Endothelial cell (in vitro differentiated cells): ENCODE data around the gene EPHA2. TPM values are rescaled to one million over a fixed set of nuclear protein-coding genes. Genes with fewer than 3 reads are reported as not detected.

Source experiments
- DNase-seq: peaks from one replicate; pipeline ENCODE4 v3.0.0; 2021; ENCODE audit warnings: low spot score
- H3K27ac Mint-ChIP-seq: one replicate; pipeline ENCODE4 v1.8.0; 2021; ENCODE audit warnings: mixed read lengths, inconsistent platforms; ENCODE audit not compliant: unreplicated experiment
- H3K27me3 Mint-ChIP-seq: one replicate; pipeline ENCODE4 v1.8.0; 2021; ENCODE audit warnings: mild to moderate bottlenecking, moderate library complexity, mixed read lengths, inconsistent platforms; ENCODE audit not compliant: unreplicated experiment
- H3K36me3 Mint-ChIP-seq: one replicate; pipeline ENCODE4 v1.8.0; 2021; ENCODE audit warnings: mild to moderate bottlenecking, low read depth, mixed read lengths, inconsistent platforms; ENCODE audit not compliant: unreplicated experiment
- H3K4me1 Mint-ChIP-seq: one replicate; pipeline ENCODE4 v1.8.0; 2021; ENCODE audit warnings: mild to moderate bottlenecking, mixed read lengths, inconsistent platforms; ENCODE audit not compliant: unreplicated experiment
- H3K4me3 Mint-ChIP-seq: one replicate; pipeline ENCODE4 v1.8.0; 2021; ENCODE audit warnings: mild to moderate bottlenecking, mixed read lengths, inconsistent platforms; ENCODE audit not compliant: unreplicated experiment
- H3K9me3 Mint-ChIP-seq: one replicate; pipeline ENCODE4 v1.8.0; 2021; ENCODE audit warnings: mixed read lengths, inconsistent platforms; ENCODE audit not compliant: unreplicated experiment
- CTCF ChIP-seq: fragments of 200-600 bp; sonication (generic); IDR thresholded peaks from one replicate; pipeline ENCODE4 v1.5.0; 2021; ENCODE audit warnings: antibody characterized with exemption; ENCODE audit not compliant: unreplicated experiment
- total RNA-seq: library from RNA; stranded (reverse); fragmentation: NEBNext Ultra II Directional; extraction: Animal tissue kit (Norgen Biotek cat#: 25700); gene quantifications from one replicate; pipeline ENCODE4 v1.2.1, GENCODE V29; 2021; ENCODE audit not compliant: unreplicated experiment

The EPHA2 gene
- total RNA-seq, 1 donor from 2014 or later = 109 TPM

- no peak overlapping the region for H3K4me3 Mint-ChIP-seq
- H3K27ac Mint-ChIP-seq = no peak overlapping the region
These were observed 40.3 kb downstream of the EPHA2 start for GRCh38 chr1:16115468-16115983.

DNA sequence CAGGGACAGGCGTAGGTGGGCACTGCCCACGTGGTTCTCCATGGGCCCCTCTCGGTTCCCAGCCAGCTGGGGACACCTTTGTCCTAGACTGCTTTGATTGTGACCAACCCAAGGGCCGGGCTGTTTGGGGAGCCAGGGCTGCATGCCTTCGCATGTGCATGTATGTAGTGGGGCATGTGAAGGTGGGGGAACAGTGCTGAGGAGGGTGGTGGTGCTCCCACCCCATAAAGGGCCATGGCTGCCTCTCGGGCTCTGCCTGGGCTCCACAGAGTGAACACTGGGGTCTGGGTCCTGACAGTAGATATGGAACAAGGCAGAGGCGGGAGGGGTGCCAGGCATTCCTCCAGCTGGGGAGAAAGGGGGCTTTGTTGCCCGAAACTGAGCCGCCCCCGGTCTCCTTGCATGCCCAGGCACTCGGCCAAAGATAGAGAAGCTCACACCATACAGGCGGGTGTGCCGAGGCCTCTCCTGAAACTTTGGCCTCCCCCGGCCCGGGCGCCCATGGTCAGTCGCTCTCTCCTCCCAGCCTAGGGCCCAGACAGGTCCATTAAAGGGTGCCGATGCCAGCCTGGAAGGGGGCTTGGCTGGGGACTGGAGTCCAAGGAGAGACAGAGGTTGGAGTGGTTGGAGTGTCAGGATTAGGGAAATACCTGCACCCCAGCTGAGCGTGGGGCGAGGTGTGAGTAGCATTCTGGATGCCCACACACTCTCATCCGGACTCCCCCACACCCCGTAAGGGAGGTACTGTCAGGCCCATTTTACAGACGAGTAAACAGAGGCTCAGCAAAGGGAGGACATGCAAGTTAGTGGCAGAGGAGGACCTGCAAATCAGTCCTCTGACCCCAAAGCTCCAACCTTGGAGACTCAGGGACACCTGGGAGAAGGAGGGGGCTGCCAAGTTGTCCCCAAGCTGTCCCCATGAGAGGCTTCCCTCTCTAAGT lies 41.1 kb downstream of the EPHA2 start:
- no peak overlapping the region for H3K27ac Mint-ChIP-seq
- no peak for TF ChIP-seq CTCF
- no peaks in the 10 kb centered on the region for H3K9me3 Mint-ChIP-seq
- H3K4me1 Mint-ChIP-seq = peaks cover 9% of the 10 kb centered on the region
- peaks cover 6% of the 10 kb centered on the region for H3K36me3 Mint-ChIP-seq
- no peak for DNase-seq
- H3K27me3 Mint-ChIP-seq = peaks cover 16% of the 10 kb centered on the region
- H3K4me3 Mint-ChIP-seq = no peak overlapping the region

More at GRCh38 chr1:16115468-16115983, 40.3 kb downstream of the EPHA2 start:
- peaks cover 12% of the 10 kb centered on the region for H3K27me3 Mint-ChIP-seq
- H3K36me3 Mint-ChIP-seq = no peaks in the 10 kb centered on the region
- no peaks in the 10 kb centered on the region for H3K9me3 Mint-ChIP-seq
- DNase-seq = no peak
- no peak for TF ChIP-seq CTCF
- H3K4me1 Mint-ChIP-seq = peaks cover 9% of the 10 kb centered on the region

GRCh38 chr1:16112596-16113555 lies 43.0 kb downstream of the EPHA2 start:
- no peak for DNase-seq
- Mint-ChIP-seq H3K9me3 (no peaks in the 10 kb centered on the region), H3K27ac (no peak overlapping the region), H3K27me3 (peaks cover 15% of the 10 kb centered on the region), H3K36me3 (peaks cover 10% of the 10 kb centered on the region), H3K4me3 (no peak overlapping the region), H3K4me1 (peaks cover 9% of the 10 kb centered on the region)
- TF ChIP-seq CTCF = no peak

- H3K9me3 Mint-ChIP-seq = no peaks in the 10 kb centered on the region
- no peak for TF ChIP-seq CTCF
- no peak overlapping the region for H3K4me3 Mint-ChIP-seq
- peaks cover 12% of the 10 kb centered on the region for H3K27me3 Mint-ChIP-seq
- no peak overlapping the region for H3K27ac Mint-ChIP-seq
- H3K36me3 Mint-ChIP-seq = peaks cover 13% of the 10 kb centered on the region
- peaks cover 12% of the 10 kb centered on the region for H3K4me1 Mint-ChIP-seq
- DNase-seq = no peak
These were observed 43.9 kb downstream of the EPHA2 start for GRCh38 chr1:16111771-16112595.
